HAP-1 (cell line): ENCODE results near the gene OR2T10.
"Not testable (repeated sequence)": the region's sequence is repeated elsewhere in the genome, so short reads cannot be mapped to it uniquely, and the experiment has no call there.

Experiments used
- DNase-seq, 2 experiments: peaks; one replicate each; pipeline ENCODE4 v3.0.0-alpha.2; 2016 to 2020; ENCODE audit warnings: low spot score in 2 of 2
- H3K27me3 ChIP-seq: fragments of 250-450 bp; sonication (Bioruptor Pico); 2 replicates; pipeline ENCODE4 v1.5.1; 2020; ENCODE audit warnings: low read depth, mild to moderate bottlenecking, moderate library complexity
- H3K36me3 ChIP-seq: fragments of 250-450 bp; sonication (Bioruptor Pico); replicated peaks from 2 replicates; pipeline ENCODE4 v1.5.1; 2020; ENCODE audit warnings: mild to moderate bottlenecking
- H3K4me1 ChIP-seq: fragments of 250-450 bp; sonication (Bioruptor Pico); 2 replicates; pipeline ENCODE4 v1.5.1; 2020; ENCODE audit warnings: mild to moderate bottlenecking
- H3K4me3 ChIP-seq: fragments of 250-450 bp; sonication (Bioruptor Pico); 2 replicates; pipeline ENCODE4 v1.5.1; 2020; ENCODE audit warnings: mild to moderate bottlenecking, moderate library complexity
- H3K9me3 ChIP-seq: fragments of 250-450 bp; sonication (Bioruptor Pico); 2 replicates; pipeline ENCODE4 v1.5.1; 2020; ENCODE audit warnings: mild to moderate bottlenecking, moderate library complexity
- in situ Hi-C: fragments of 300-500 bp; cut with MboI; formaldehyde crosslinking; loops from 3 replicates; pipeline ENCODE4 v1.14.3; 2020; ENCODE audit warnings: low sequenced_read_pairs, inconsistent platforms, mixed read lengths

Gene OR2T10

GRCh38 chr1:248597589-248597988 is at the start of gene OR2T10:
OR2T10 (minus strand) TSS chr1:248597700; CDS start chr1:248593768, 3,932 bp downstream.
- no peak within 1 kb of the TSS for H3K4me3 ChIP-seq

DNA sequence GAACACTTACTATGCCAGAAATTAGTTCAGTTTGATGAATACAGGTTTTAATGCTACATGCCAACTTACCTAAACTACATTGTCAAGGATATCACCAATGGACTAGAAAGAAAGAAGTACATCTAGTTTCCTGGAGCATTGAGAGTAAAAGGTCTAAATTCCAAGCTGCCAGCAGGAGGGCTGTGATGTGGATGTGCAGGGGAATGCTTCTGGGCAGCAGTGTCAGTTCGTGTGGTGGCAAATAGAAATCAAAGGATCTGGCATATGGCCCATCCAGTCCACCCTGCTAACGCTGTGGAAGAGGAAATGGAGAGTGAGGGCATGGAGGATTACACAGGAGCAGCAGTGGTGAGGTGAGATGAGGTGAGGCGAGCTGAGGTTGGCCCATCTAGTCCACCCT is 47.7 kb upstream of the OR2T10 start, which contains the start of gene OR2T35:
TSS of gene OR2T35 (minus strand) at position 101 of the 400 bp plus-strand sequence. CDS start 6,020 bp downstream, outside the sequence.
- H3K27me3 ChIP-seq, H3K4me3 ChIP-seq, H3K4me1 ChIP-seq, H3K36me3 ChIP-seq, DNase-seq, H3K9me3 ChIP-seq, in situ Hi-C loops: not testable (repeated sequence)

More at GRCh38 chr1:248597589-248597988, at the start of gene OR2T10:
- Histone ChIP-seq H3K27me3 (no peaks in the 10 kb centered on the region), H3K9me3 (no peaks in the 10 kb centered on the region), H3K4me1 (no peaks in the 10 kb centered on the region), H3K36me3 (no peaks in the 10 kb centered on the region)
- no peak for DNase-seq
- in situ Hi-C loops: no loop called here

- in situ Hi-C loops, DNase-seq, H3K9me3 ChIP-seq, H3K4me3 ChIP-seq, H3K36me3 ChIP-seq, H3K4me1 ChIP-seq, H3K27me3 ChIP-seq: not testable (repeated sequence)
Observed at GRCh38 chr1:248642971-248643651, 45.6 kb upstream of the OR2T10 start.

DNA sequence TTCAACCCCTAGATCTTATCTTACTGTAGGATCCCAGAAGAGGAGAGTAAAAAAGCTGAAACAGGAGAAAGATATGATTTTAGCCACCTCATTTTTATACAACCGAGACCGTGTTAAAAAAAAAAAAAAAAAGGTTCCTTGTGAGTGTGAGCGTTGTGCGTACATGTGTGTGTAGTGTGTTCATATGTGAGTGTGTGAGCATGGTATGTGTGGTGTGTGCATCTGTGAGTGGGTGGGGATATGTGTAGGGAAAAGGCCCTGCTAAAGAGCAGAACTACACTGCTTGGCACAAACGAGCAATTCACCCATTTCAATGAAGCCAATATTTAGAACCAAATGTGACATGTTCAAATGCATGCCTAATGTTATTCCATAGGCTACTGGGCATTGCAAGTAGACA is 44.1 kb upstream of the OR2T10 start:
- in situ Hi-C loops, H3K4me1 ChIP-seq, H3K27me3 ChIP-seq, H3K4me3 ChIP-seq, DNase-seq, H3K9me3 ChIP-seq, H3K36me3 ChIP-seq: not testable (repeated sequence)

GRCh38 chr1:248640906-248641305 is 43.4 kb upstream of the OR2T10 start:
- in situ Hi-C loops, H3K9me3 ChIP-seq, H3K4me3 ChIP-seq, H3K27me3 ChIP-seq, DNase-seq, H3K36me3 ChIP-seq, H3K4me1 ChIP-seq: not testable (repeated sequence)

GRCh38 chr1:248639652-248640051 is 42.2 kb upstream of the OR2T10 start:
- in situ Hi-C loops, H3K4me1 ChIP-seq, H3K9me3 ChIP-seq, H3K36me3 ChIP-seq, H3K27me3 ChIP-seq, DNase-seq, H3K4me3 ChIP-seq: not testable (repeated sequence)

- H3K27me3 ChIP-seq, in situ Hi-C loops, H3K36me3 ChIP-seq, H3K4me3 ChIP-seq, H3K9me3 ChIP-seq, H3K4me1 ChIP-seq, DNase-seq: not testable (repeated sequence)
Observed at GRCh38 chr1:248636612-248637011, 39.1 kb upstream of the OR2T10 start.

DNA sequence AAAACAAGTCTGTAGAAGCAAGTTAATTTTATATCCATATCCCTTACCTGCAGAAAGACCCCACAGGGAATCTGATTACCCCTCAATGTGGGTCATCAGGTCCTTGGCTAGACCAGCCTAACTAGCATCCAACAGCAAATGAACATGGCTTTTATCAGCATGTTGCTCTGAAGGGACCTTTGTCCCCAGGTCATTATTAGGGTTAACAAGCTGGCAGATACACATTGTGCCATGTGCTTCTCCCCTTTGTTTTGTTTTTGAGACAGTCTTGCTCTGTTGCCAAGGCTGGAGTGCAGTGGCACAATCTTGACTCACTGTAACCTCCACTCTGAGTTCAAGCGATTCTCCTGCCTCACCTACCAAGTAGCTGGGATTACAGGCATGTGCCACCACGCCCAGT is 37.5 kb upstream of the OR2T10 start, which contains the start of gene OR2T11:
TSS of gene OR2T11 (minus strand) at position 101 of the 400 bp plus-strand sequence. CDS start 7,963 bp downstream, outside the sequence.
- H3K9me3 ChIP-seq, H3K4me1 ChIP-seq, H3K36me3 ChIP-seq, in situ Hi-C loops, DNase-seq, H3K27me3 ChIP-seq, H3K4me3 ChIP-seq: not testable (repeated sequence)

GRCh38 chr1:248631354-248632008 is 34.0 kb upstream of the OR2T10 start:
- H3K27me3 ChIP-seq: no peaks in the 10 kb centered on the region

DNA sequence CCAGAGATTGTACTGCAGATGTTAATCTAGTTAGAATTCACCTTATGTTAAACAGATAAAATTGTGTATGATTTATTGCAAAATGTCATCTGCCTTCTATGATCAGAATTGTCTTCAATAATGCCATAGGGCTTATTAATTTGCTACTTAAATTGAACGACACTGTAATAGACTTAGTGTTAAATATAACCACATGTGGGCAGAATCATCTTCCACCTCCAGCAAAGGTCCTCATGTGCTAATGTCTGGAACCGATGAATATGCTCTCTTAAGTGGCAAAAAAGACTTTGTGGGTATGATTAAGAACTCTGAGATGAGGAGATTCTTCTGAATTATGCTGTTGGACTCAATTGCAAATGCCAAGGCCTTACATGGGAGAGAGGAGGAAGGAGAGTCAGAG is 33.1 kb upstream of the OR2T10 start:
- Histone ChIP-seq H3K27me3 (no peaks in the 10 kb centered on the region), H3K9me3 (no peaks in the 10 kb centered on the region), H3K4me1 (no peaks in the 10 kb centered on the region), H3K36me3 (no peaks in the 10 kb centered on the region), H3K4me3 (no peak overlapping the region)
- DNase-seq: no peak
- in situ Hi-C loops: no loop called here

More at GRCh38 chr1:248631354-248632008, 34.0 kb upstream of the OR2T10 start:
- Histone ChIP-seq H3K36me3 (no peaks in the 10 kb centered on the region), H3K4me1 (no peaks in the 10 kb centered on the region), H3K4me3 (no peak overlapping the region), H3K9me3 (no peaks in the 10 kb centered on the region)
- in situ Hi-C loops: no loop called here
- DNase-seq: no peak

DNA sequence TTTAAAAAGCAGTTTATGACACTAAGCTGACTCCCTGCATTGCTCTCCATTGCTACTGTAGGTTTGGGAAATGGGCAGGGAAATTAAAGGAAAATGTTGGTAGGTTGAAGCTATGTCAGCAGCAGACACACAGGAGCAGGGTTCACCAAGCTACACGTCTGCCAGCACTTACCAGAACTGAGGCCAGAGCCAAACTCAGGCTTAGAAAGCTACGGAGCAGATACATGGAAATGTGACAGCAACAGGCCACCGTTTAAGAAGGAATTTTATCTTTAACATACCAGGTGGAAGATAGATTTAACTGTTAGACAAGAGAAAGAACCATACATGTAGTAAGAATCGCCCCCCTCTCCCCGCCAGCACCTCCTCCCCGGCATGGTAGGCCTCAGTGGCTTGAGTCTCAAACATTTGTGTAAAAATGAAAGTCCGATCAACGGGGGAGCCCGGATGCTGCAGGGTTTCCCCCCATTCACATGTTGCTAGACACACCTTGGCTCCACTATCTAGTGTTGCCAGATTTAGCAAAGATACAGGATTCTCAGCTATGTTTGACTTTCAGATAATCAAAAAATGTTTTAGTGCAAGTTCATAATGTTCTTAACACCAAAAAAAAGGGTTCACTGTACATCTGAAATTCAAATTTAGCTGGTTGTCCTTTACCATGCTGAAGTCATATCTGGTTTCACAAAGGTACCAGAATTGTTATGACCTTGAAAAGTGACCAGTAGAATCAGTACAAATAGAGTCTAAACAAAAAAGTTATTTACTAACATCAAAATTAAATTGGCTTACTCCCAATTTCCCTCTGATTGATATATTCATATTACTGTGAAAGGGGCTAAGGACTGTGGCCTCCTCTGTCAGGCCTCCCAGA is 30.7 kb upstream of the OR2T10 start:
- H3K4me3 ChIP-seq: no peak overlapping the region
- in situ Hi-C loops: no loop called here

DNA sequence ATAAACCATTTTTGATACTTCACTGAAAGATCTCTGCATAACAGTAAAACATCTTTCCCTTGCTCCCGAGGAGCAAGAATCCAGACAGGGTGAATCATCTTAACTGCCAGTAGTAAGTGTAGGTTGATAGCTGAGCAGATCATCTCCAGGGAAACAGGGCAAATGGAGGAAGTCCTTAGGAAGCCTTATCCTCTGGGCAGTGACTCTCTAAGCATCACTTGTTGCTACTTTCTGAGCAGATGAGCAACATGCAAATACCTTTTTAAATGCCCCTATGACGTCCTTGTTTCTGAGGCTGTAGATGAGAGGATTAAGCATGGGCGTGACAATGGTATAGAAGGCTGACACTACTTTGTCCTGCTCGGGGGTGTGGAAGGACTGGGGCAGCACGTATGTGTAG is 28.5 kb upstream of the OR2T10 start:
- H3K4me1 ChIP-seq: no peaks in the 10 kb centered on the region
- H3K9me3 ChIP-seq: no peaks in the 10 kb centered on the region
- no peak overlapping the region for H3K4me3 ChIP-seq
- in situ Hi-C loops: no loop called here
- no peaks in the 10 kb centered on the region for H3K36me3 ChIP-seq
- DNase-seq: no peak
- no peaks in the 10 kb centered on the region for H3K27me3 ChIP-seq

More for the DNA sequence above, 30.7 kb upstream of the OR2T10 start:
- Histone ChIP-seq H3K9me3 (no peaks in the 10 kb centered on the region), H3K36me3 (no peaks in the 10 kb centered on the region), H3K4me1 (no peaks in the 10 kb centered on the region), H3K27me3 (no peaks in the 10 kb centered on the region)
- no peak for DNase-seq

DNA sequence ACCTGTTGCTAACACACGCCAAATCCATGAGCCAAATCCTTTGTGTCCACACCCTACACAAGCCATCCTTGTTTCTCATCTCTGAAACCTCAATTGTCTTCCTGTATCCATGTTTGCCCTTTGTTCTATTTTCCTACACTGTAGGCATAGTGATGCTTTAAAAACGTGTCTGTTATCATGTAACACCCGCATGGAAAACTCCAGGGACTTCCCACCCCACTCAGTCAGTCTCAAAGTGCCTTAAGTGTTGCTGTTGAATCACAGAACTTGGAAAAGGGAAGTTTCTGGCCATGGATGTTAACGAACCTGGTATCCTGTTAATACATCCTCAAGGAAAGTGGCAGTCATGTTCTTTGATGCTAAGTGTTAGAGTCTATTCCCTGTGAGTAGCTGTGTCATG is 27.7 kb upstream of the OR2T10 start:
- Histone ChIP-seq H3K27me3 (no peaks in the 10 kb centered on the region), H3K4me1 (no peaks in the 10 kb centered on the region), H3K4me3 (no peak overlapping the region), H3K9me3 (no peaks in the 10 kb centered on the region), H3K36me3 (no peaks in the 10 kb centered on the region)
- DNase-seq: no peak
- in situ Hi-C loops: no loop called here
